Heart left ventricle (tissue), 13 donors: ENCODE data around the gene CDK6.

Experiments
- CTCF ChIP-seq, 12 donors: fragments of 200-600 bp; sonication (generic) in 4 of 12; IDR thresholded peaks; one replicate each; pipeline versions ENCODE4 v1.5.0 to v1.8.0; 2018 to 2022; ENCODE audit warnings: antibody characterized with exemption in 12 of 12, mild to moderate bottlenecking in 5 of 12
- POLR2A ChIP-seq, 2 donors: fragments of 450-650 bp; IDR thresholded peaks; one replicate each; pipeline ENCODE4 v1.6.1; 2017; ENCODE audit warnings: antibody characterized with exemption in 2 of 2, mild to moderate bottlenecking in 2 of 2, moderate library complexity in 2 of 2
- donor health status: ischemic (EF 13 %, LVEDD 7.1; RV severe dilation, severe dysfunction).
- donor health status: DM: no; HTN: yes; CAD: no.
- donor health status: DM: no; HTN: no; CAD: no.
- donor health status: ischemic (EF 25% LVEDD 6.9; RV normal size, moderate dysfunction).
- donor health status: ischemic (EF 25% LVEDD 5.7; RV mildly dilated, moderate dysfunction).
- donor health status: ischemic (EF 35%, LVEDD 5.7; RV mildly dilated, moderate dysfunction).
- donor health status: nonischemic (EF 11% LVEDD 7.7; RV severe dilation, severe dysfunction).
- donor health status: DM: yes; HTN: yes; CAD: no.
- donor health status: PGD.
- donor health status: ischemic (EF 29% LVEDD 5.4; RV normal size, mild dysfunction).
- donor health status: nonischemic (EF 23%, LVEDD 6.1; RV moderate dilation, normal function).

GRCh38 chr7:92661651-92662050, 174.7 kb downstream of the CDK6 start:
- TF ChIP-seq CTCF (IDR thresholded peaks at IDR 0.05) (no peak), POLR2A (IDR thresholded peaks at IDR 0.05) (no peak)
